Karpas-422 (cell line): ENCODE measurements around the gene RBL2. TPM values are rescaled to one million over a fixed set of nuclear protein-coding genes. Genes with fewer than 3 reads are reported as not detected.

Experiments
- DNase-seq: peaks from one replicate; pipeline ENCODE4 v3.0.0-alpha.2; 2015
- H2AFZ ChIP-seq: fragments of 200-600 bp; sonication (generic); 2 replicates; pipeline ENCODE4 v1.6.1; 2014; ENCODE audit warnings: antibody characterized with exemption, low read length, mixed read lengths
- H3K27ac ChIP-seq: fragments of 200-600 bp; sonication (generic); 2 replicates; pipeline ENCODE4 v1.5.1; 2014; ENCODE audit warnings: mild to moderate bottlenecking, low read length, moderate library complexity
- H3K27me3 ChIP-seq: fragments of 200-600 bp; sonication (generic); 2 replicates; pipeline ENCODE4 v1.6.1; 2014; ENCODE audit warnings: low read length, mixed read lengths
- H3K36me3 ChIP-seq: fragments of 200-600 bp; sonication (generic); 2 replicates; pipeline ENCODE4 v1.6.1; 2014; ENCODE audit warnings: low read length, mixed read lengths; ENCODE audit not compliant: insufficient read depth
- H3K4me1 ChIP-seq: fragments of 200-600 bp; sonication (generic); 2 replicates; pipeline ENCODE4 v1.6.1; 2014; ENCODE audit warnings: mild to moderate bottlenecking, low read length, mixed read lengths
- H3K4me2 ChIP-seq: fragments of 200-600 bp; sonication (generic); 2 replicates; pipeline ENCODE4 v1.6.1; 2014; ENCODE audit warnings: low read length, low read depth, mild to moderate bottlenecking; ENCODE audit not compliant: poor library complexity, severe bottlenecking
- H3K4me3 ChIP-seq: fragments of 200-600 bp; sonication (generic); 2 replicates; pipeline ENCODE4 v1.5.1; 2014; ENCODE audit warnings: mild to moderate bottlenecking, antibody characterized with exemption, low read length, mixed read lengths
- H3K79me2 ChIP-seq: fragments of 200-600 bp; sonication (generic); 2 replicates; pipeline ENCODE4 v1.6.1; 2014; ENCODE audit warnings: mild to moderate bottlenecking, low read length, mixed read lengths
- H3K9ac ChIP-seq: fragments of 200-600 bp; sonication (generic); 2 replicates; pipeline ENCODE4 v1.6.0; 2014; ENCODE audit warnings: low read length
- H3K9me2 ChIP-seq: fragments of 200-600 bp; sonication (generic), shearing (Covaris generic); replicated peaks from 2 replicates; pipeline ENCODE4 v1.6.0; 2014; ENCODE audit warnings: mild to moderate bottlenecking, low read length, moderate library complexity; ENCODE audit not compliant: insufficient read depth
- H3K9me3 ChIP-seq: fragments of 300-700, 200-600 bp; sonication (generic); 2 replicates; pipeline ENCODE4 v1.6.1; 2014; ENCODE audit warnings: low read length, mixed read lengths
- H4K20me1 ChIP-seq: fragments of 200-600 bp; sonication (generic); 2 replicates; pipeline ENCODE4 v1.6.1; 2014; ENCODE audit warnings: mild to moderate bottlenecking, antibody characterized with exemption, low read length, low read depth; ENCODE audit not compliant: insufficient read depth
- total RNA-seq: library from RNA; depleted of rRNA; stranded (reverse); fragments of >200 nt; shearing (Covaris generic); gene quantifications from 2 replicates; pipeline ENCODE4 v1.2.3, GENCODE V29; 2014; ENCODE audit warnings: low replicate concordance

The RBL2 gene
- total RNA-seq, 1 experiment from 2014 or later, result 97.9 TPM

DNA sequence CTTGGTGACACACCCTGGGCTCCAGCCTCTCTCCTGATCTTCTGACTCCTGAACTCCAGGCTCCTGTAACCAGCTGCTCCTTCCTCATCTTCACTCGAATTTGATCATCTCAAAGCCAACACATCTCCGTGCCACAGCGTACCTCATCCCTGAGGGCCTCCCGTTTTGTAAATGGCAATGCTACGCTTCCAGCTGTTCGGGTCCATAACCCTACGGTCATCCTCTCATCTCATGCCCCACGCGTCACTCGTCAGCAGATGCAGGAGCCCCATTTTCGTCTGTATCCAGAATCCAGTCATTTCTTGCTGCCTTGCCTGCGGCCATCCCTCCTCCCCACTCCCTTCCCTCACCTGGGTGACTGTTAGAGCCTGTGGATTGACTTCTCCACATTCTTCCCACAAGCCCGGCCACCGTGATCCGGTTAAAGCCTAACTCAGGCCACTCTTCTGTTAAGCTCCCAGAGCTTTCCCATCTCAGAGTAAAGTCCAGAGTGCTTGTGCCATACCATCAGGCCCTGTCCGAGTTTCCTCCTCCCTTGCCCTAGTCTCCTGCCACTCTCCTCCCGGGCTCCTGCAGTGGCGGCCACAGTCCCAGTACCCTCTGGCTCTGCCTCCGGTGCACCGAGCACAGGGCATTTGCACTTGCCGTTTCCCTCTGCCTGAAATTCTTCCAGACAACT lies 89.0 kb downstream of the RBL2 start:
- H2AFZ ChIP-seq, result no peak overlapping the region
- no peaks in the 10 kb centered on the region for H4K20me1 ChIP-seq
- H3K4me1 ChIP-seq, result peaks cover 3% of the 10 kb centered on the region; the same call in 1 of the 2 replicates
- H3K36me3 ChIP-seq, result no peaks in the 10 kb centered on the region
- no peak overlapping the region for H3K4me2 ChIP-seq
- H3K79me2 ChIP-seq, result no peaks in the 10 kb centered on the region
- H3K27ac ChIP-seq, result no peak overlapping the region
- H3K27me3 ChIP-seq, result no peaks in the 10 kb centered on the region
- no peak for DNase-seq
- no peak overlapping the region for H3K4me3 ChIP-seq
- H3K9ac ChIP-seq, result no peak overlapping the region
- H3K9me2 ChIP-seq, result no peaks in the 10 kb centered on the region
- H3K9me3 ChIP-seq, result no peaks in the 10 kb centered on the region

DNA sequence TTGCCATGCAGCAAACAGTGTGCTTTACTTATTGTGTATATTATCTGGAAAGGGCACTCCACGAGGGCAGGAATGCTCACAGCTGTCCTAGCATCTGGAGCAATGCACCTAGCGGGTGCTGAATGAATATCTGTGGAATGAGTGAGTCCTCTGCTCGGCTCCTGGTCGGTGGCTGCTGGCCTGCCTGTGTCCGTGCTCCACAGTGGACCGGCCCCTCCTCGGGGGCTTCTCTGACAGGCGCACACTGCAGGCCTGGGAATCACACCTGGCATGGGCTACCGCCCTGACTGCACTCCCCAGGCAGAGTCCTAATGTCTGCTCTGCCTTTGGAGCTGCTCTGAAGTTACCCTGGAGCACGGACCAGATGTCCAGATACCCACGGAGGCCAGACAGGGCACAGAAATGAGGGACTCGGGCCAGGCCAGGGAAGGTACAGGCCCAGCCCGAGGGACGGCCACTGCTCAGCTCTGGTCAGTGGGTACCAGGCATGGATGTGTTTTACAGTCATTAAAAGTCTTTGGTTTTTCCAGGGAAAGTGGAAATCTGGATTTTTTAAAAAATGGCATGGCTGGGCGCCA lies 89.8 kb downstream of the RBL2 start:
- Histone ChIP-seq H3K27me3 (no peaks in the 10 kb centered on the region), H3K4me1 (no peaks in the 10 kb centered on the region), H3K36me3 (no peaks in the 10 kb centered on the region), H3K9ac (no peak overlapping the region), H3K27ac (no peak overlapping the region), H3K9me2 (no peaks in the 10 kb centered on the region), H3K79me2 (no peaks in the 10 kb centered on the region), H3K4me3 (no peak overlapping the region), H2AFZ (no peak overlapping the region), H3K9me3 (no peaks in the 10 kb centered on the region), H4K20me1 (no peaks in the 10 kb centered on the region), H3K4me2 (no peak overlapping the region)
- DNase-seq, result no peak

DNA sequence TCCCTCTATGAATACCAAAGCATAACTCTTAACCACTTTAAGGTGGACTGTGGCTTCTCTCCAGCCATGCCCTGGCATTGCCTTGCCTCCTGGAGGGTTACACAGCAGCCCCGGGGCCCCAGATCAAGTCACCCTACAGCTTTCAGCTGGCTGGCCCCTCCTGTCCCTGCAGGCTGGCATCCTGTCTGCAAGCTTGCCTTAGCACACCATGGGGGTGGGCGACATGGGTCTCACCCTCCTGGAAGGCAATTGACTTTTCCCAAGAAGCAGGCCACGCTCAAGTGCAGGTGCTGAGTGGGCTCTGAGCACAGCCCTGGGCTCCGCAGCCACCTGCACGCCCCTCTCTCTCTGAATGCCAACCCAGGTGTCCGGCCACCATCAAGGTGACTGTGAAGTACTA lies 94.5 kb downstream of the RBL2 start:
- no peaks in the 10 kb centered on the region for H3K4me1 ChIP-seq

DNA sequence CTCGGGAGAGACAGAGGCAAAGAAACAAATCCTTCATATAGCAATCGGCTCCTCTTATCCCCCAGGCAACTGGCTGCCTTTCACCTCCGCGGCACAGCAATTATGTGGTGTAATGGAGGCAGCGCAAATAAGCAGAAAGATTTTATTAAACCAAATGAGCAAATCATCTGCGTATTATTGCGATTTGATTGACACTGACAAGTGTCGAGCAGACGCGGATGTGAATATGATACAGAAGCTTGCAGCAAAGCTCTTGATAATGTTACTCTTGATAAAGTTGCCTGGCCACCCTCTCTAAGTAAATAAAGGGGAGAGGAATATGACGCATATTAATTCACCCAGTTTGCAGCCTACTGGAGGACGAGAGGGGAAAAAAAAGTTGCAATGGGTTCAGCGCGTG lies 95.2 kb downstream of the RBL2 start:
- no peaks in the 10 kb centered on the region for H3K9me2 ChIP-seq
- no peak overlapping the region for H3K4me2 ChIP-seq
- H3K36me3 ChIP-seq, result no peaks in the 10 kb centered on the region
- H2AFZ ChIP-seq, result no peak overlapping the region
- no peaks in the 10 kb centered on the region for H4K20me1 ChIP-seq
- H3K27ac ChIP-seq, result no peak overlapping the region
- H3K4me1 ChIP-seq, result no peaks in the 10 kb centered on the region
- H3K4me3 ChIP-seq, result no peak overlapping the region
- no peaks in the 10 kb centered on the region for H3K9me3 ChIP-seq
- H3K79me2 ChIP-seq, result no peaks in the 10 kb centered on the region
- DNase-seq, result no peak
- H3K9ac ChIP-seq, result no peak overlapping the region
- H3K27me3 ChIP-seq, result no peaks in the 10 kb centered on the region

More for the DNA sequence above, 94.5 kb downstream of the RBL2 start:
- DNase-seq, result no peak
- Histone ChIP-seq H3K79me2 (no peaks in the 10 kb centered on the region), H3K27ac (no peak overlapping the region), H4K20me1 (no peaks in the 10 kb centered on the region), H3K9me2 (no peaks in the 10 kb centered on the region), H3K4me2 (no peak overlapping the region), H3K9me3 (no peaks in the 10 kb centered on the region), H2AFZ (no peak overlapping the region), H3K9ac (no peak overlapping the region), H3K27me3 (no peaks in the 10 kb centered on the region), H3K36me3 (no peaks in the 10 kb centered on the region), H3K4me3 (no peak overlapping the region)

DNA sequence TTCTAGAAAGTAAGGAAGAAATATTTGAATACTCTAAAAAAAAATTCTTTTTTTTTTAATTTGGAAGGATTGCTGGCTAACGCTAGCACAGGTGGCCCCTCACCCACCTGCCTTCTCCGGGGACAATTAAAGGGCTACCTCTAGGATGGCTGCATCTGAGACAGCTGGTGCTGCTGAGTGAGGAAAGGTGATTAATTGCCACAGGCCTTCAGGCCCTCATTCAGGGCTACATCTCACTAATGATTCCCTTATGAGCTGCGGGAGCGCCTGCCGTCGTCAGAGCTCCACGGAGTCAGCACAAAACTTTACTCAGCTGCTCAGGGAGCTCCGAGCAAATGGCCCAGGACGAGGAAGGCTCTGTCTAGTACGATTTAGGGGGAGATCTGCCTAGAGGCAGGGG lies 95.8 kb downstream of the RBL2 start:
- Histone ChIP-seq H3K4me1 (no peaks in the 10 kb centered on the region), H3K27ac (no peak overlapping the region), H3K9me3 (no peaks in the 10 kb centered on the region), H3K4me2 (no peak overlapping the region), H2AFZ (no peak overlapping the region), H3K9me2 (no peaks in the 10 kb centered on the region), H3K36me3 (no peaks in the 10 kb centered on the region), H4K20me1 (no peaks in the 10 kb centered on the region), H3K27me3 (no peaks in the 10 kb centered on the region), H3K79me2 (no peaks in the 10 kb centered on the region), H3K4me3 (no peak overlapping the region), H3K9ac (no peak overlapping the region)
- no peak for DNase-seq

DNA sequence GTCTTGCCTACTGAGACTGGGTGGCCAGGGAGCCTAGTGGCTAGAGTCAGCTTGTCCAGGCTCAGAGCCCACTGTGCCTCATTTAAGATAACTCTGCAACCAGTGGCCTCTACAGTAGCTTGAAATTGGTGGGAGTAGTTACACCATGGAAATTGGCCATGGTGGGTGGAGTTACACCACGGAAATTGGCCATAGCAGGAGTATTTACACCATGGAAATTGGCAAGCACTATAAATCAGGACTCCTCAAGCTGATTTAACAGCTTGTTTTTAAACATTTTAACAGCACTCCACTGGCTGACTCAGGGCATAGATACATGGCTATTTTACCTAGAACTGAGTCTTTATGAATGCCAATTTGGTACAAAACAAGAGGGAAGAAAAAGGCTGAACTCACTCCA lies 96.5 kb downstream of the RBL2 start:
- H2AFZ ChIP-seq, result no peak overlapping the region
- no peak overlapping the region for H3K9ac ChIP-seq
- no peaks in the 10 kb centered on the region for H4K20me1 ChIP-seq
- no peaks in the 10 kb centered on the region for H3K4me1 ChIP-seq
- no peak overlapping the region for H3K4me3 ChIP-seq
- H3K9me2 ChIP-seq, result no peaks in the 10 kb centered on the region
- H3K9me3 ChIP-seq, result no peaks in the 10 kb centered on the region
- H3K27ac ChIP-seq, result no peak overlapping the region
- H3K4me2 ChIP-seq, result no peak overlapping the region
- no peaks in the 10 kb centered on the region for H3K79me2 ChIP-seq
- H3K36me3 ChIP-seq, result no peaks in the 10 kb centered on the region
- H3K27me3 ChIP-seq, result no peaks in the 10 kb centered on the region
- DNase-seq, result no peak

DNA sequence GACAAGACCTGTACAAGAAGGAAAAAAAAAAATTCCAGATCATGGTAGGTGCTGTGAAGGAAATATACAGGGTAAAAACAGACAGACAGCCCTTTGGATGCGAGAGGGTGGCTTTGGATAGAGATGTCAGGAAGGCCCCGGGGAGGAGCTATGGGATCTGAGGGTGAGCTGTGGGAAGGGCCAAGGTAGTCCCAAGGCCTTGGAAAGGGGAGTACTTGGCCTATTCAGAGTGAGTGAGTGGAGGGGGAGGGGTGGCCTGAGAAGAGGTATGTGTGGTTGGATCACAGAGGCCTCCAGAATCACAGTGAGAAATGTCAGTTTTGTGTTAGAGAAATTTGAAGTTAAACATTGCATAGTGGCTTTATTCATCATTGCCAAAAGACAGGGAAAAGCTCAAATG lies 99.9 kb downstream of the RBL2 start:
- DNase-seq, result no peak
- Histone ChIP-seq H2AFZ (no peak overlapping the region), H4K20me1 (no peaks in the 10 kb centered on the region), H3K4me1 (no peaks in the 10 kb centered on the region), H3K27me3 (no peaks in the 10 kb centered on the region), H3K9me2 (no peaks in the 10 kb centered on the region), H3K9me3 (no peaks in the 10 kb centered on the region), H3K4me2 (no peak overlapping the region), H3K79me2 (no peaks in the 10 kb centered on the region), H3K9ac (no peak overlapping the region), H3K4me3 (no peak overlapping the region), H3K36me3 (no peaks in the 10 kb centered on the region), H3K27ac (no peak overlapping the region)

DNA sequence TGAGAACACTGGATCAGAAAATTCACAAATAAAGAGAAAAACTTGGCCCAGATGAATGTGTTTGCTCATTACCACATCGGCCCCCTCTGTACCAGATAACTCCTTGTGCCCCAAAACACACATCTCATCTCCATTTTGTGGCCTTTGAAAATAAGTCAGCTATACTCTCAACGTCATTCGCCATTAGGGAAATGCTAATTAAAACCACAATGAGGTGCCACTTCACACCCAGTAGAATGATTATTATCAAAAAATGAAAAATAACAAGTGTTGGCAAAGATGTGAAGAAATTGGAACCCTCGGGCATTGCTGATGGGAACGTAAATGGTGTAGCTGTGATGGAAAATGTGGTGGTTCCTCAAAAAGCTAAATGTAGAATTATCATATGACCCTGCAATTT lies 103.4 kb downstream of the RBL2 start:
- no peaks in the 10 kb centered on the region for H3K79me2 ChIP-seq
- H3K36me3 ChIP-seq, result no peaks in the 10 kb centered on the region
- H3K27ac ChIP-seq, result no peak overlapping the region
- no peaks in the 10 kb centered on the region for H3K9me3 ChIP-seq
- no peaks in the 10 kb centered on the region for H4K20me1 ChIP-seq
- no peak overlapping the region for H3K4me3 ChIP-seq
- DNase-seq, result no peak
- H3K9ac ChIP-seq, result no peak overlapping the region
- no peak overlapping the region for H3K4me2 ChIP-seq
- H3K27me3 ChIP-seq, result no peaks in the 10 kb centered on the region
- H2AFZ ChIP-seq, result no peak overlapping the region
- H3K4me1 ChIP-seq, result no peaks in the 10 kb centered on the region
- H3K9me2 ChIP-seq, result no peaks in the 10 kb centered on the region
